Osteocyte (in vitro differentiated cells): Measurements from ENCODE around the gene HSD3B1. TPM values are rescaled to one million over a fixed set of nuclear protein-coding genes. Genes with fewer than 3 reads are reported as not detected.
"Not testable (repeated sequence)": the region's sequence is repeated elsewhere in the genome, so short reads cannot be mapped to it uniquely, and the experiment has no call there.

Experiments used
- DNase-seq: peaks from one replicate; pipeline ENCODE4 v3.0.0; 2021; ENCODE audit warnings: mixed read lengths; ENCODE audit not compliant: unreplicated experiment; ENCODE audit errors: extremely low spot score
- H3K27ac Mint-ChIP-seq: one replicate; pipeline ENCODE4 v1.8.0; 2021; ENCODE audit warnings: mild to moderate bottlenecking, mixed read lengths; ENCODE audit not compliant: unreplicated experiment
- H3K27me3 Mint-ChIP-seq: one replicate; pipeline ENCODE4 v1.8.0; 2021; ENCODE audit warnings: mixed read lengths; ENCODE audit not compliant: unreplicated experiment
- H3K36me3 Mint-ChIP-seq: one replicate; pipeline ENCODE4 v1.8.0; 2021; ENCODE audit warnings: mixed read lengths; ENCODE audit not compliant: unreplicated experiment
- H3K4me1 Mint-ChIP-seq: one replicate; pipeline ENCODE4 v1.8.0; 2021; ENCODE audit warnings: mixed read lengths; ENCODE audit not compliant: unreplicated experiment
- H3K4me3 Mint-ChIP-seq: one replicate; pipeline ENCODE4 v1.8.0; 2021; ENCODE audit warnings: mild to moderate bottlenecking, moderate library complexity, mixed read lengths; ENCODE audit not compliant: unreplicated experiment
- H3K9me3 Mint-ChIP-seq: one replicate; pipeline ENCODE4 v1.8.0; 2021; ENCODE audit warnings: mixed read lengths; ENCODE audit not compliant: unreplicated experiment
- CTCF ChIP-seq: fragments of 200-600 bp; sonication (generic); IDR thresholded peaks from 2 replicates; pipeline ENCODE4 v1.5.0; 2021; ENCODE audit warnings: antibody characterized with exemption, mild to moderate bottlenecking, moderate library complexity
- total RNA-seq: library from RNA; stranded (reverse); gene quantifications from 2 replicates; pipeline ENCODE4 v1.2.1, GENCODE V29; 2021

Gene HSD3B1
- total RNA-seq, 1 donor from 2014 or later, result not detected

GRCh38 chr1:119549719-119550132, 42.7 kb downstream of the HSD3B1 start:
- Mint-ChIP-seq H3K9me3 (no peaks in the 10 kb centered on the region), H3K27me3 (peaks cover 43% of the 10 kb centered on the region), H3K4me3 (no peak overlapping the region), H3K4me1 (peaks cover 9% of the 10 kb centered on the region), H3K36me3 (peaks cover 3% of the 10 kb centered on the region), H3K27ac (no peak overlapping the region)
- peak; percentile 85 for TF ChIP-seq CTCF
- peak; percentile 88 for DNase-seq

DNA sequence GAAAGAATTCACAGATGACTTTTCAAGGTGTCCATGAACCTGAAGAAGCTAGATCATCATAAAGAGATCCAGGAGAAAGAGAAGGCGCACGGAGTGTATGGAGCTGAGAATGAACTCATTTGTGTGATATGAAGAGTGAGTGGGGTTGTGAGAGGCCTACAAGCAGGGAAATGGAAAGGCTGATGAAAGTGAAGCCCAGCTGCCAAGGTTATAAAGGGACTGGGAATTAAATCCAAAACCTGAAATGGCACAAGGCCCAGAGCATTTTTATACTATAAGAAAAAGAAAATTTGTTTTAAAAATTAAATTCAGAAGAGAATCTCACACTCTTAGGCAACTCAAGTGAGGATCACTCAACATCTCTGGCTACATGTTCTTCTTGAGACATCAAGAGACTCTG, 43.4 kb downstream of the HSD3B1 start:
- no peaks in the 10 kb centered on the region for H3K9me3 Mint-ChIP-seq
- H3K4me1 Mint-ChIP-seq, result peaks cover 9% of the 10 kb centered on the region
- no peak overlapping the region for H3K27ac Mint-ChIP-seq
- no peak overlapping the region for H3K4me3 Mint-ChIP-seq
- no peak for TF ChIP-seq CTCF
- DNase-seq, result no peak
- peaks cover 38% of the 10 kb centered on the region for H3K27me3 Mint-ChIP-seq
- H3K36me3 Mint-ChIP-seq, result peaks cover 3% of the 10 kb centered on the region

GRCh38 chr1:119551218-119551617, 44.2 kb downstream of the HSD3B1 start:
- H3K4me3 Mint-ChIP-seq, result no peak overlapping the region
- peaks cover 3% of the 10 kb centered on the region for H3K36me3 Mint-ChIP-seq
- no peak for TF ChIP-seq CTCF
- H3K4me1 Mint-ChIP-seq, result peaks cover 9% of the 10 kb centered on the region
- no peaks in the 10 kb centered on the region for H3K9me3 Mint-ChIP-seq
- no peak overlapping the region for H3K27ac Mint-ChIP-seq
- peaks cover 32% of the 10 kb centered on the region for H3K27me3 Mint-ChIP-seq
- no peak for DNase-seq

GRCh38 chr1:119552656-119553055, 45.6 kb downstream of the HSD3B1 start:
- H3K27ac Mint-ChIP-seq, result peak overlapping the region; percentile 32
- H3K4me3 Mint-ChIP-seq, result peak overlapping the region; percentile 43
- not testable (repeated sequence) for H3K4me1 Mint-ChIP-seq, H3K9me3 Mint-ChIP-seq, H3K36me3 Mint-ChIP-seq, DNase-seq
- H3K27me3 Mint-ChIP-seq, result peaks cover 18% of the 10 kb centered on the region

GRCh38 chr1:119553302-119554071, 46.5 kb downstream of the HSD3B1 start:
- H3K36me3 Mint-ChIP-seq, H3K9me3 Mint-ChIP-seq, H3K4me3 Mint-ChIP-seq, H3K4me1 Mint-ChIP-seq, DNase-seq: not testable (repeated sequence)
- H3K27me3 Mint-ChIP-seq, result peaks cover 13% of the 10 kb centered on the region
- peak overlapping the region; percentile 77 for H3K27ac Mint-ChIP-seq

DNA sequence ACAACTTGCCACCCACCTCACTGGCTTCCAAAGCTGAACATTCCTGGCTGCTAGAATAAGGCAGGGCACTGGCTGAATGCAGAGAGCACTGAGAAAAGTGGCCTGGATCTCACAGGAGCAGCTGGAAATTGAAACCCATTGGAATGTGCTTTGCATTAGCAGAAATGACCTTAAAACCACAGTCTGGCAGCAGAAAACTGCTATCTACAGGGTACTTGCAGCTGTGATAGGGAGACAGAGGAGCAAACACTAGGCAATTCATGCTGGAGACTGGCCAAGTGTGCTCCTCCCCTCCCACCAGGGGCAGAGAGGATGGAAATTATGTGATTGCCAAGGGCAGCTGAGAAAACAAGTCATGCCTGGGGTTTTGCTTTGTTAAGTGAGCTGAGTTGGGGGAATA, 47.2 kb downstream of the HSD3B1 start:
- H3K27ac Mint-ChIP-seq, result peak overlapping the region; percentile 77
- H3K36me3 Mint-ChIP-seq, result peaks cover 5% of the 10 kb centered on the region
- DNase-seq, result peak; percentile 93
- H3K27me3 Mint-ChIP-seq, result peaks cover 10% of the 10 kb centered on the region
- peak overlapping the region; percentile 1 for H3K4me3 Mint-ChIP-seq
- no peak for TF ChIP-seq CTCF
- H3K9me3 Mint-ChIP-seq, result no peaks in the 10 kb centered on the region
- peaks cover 9% of the 10 kb centered on the region for H3K4me1 Mint-ChIP-seq
